ENCODE measurements around the gene TMEM97.

Gene TMEM97

GRCh38 chr17:28371245-28372202, 52.5 kb downstream of the TMEM97 start, which contains the start of gene SARM1 (continued):
- TF ChIP-seq ZNF362 (tag by site-specific recombination; IDR thresholded peaks at IDR 0.05) (no peak), SP7 (tag by site-specific recombination; IDR thresholded peaks at IDR 0.05) (peak; percentile 47), KLF1 (tag by site-specific recombination; IDR thresholded peaks at IDR 0.05) (peak; percentile 96), ZNF146 (tag by site-specific recombination; IDR thresholded peaks at IDR 0.05) (no peak), ZNF202 (tag by site-specific recombination; IDR thresholded peaks at IDR 0.05; ENCODE audit: borderline replicate concordance) (no peak), KLF9 (tag by site-specific recombination; IDR thresholded peaks at IDR 0.05; ENCODE audit: low read depth) (peak; percentile 97), ZNF239 (tag by site-specific recombination; IDR thresholded peaks at IDR 0.05) (no peak; the same call in 1 of the 2 replicates), PRDM6 (tag by site-specific recombination; IDR thresholded peaks at IDR 0.05) (no peak), ZNF664 (tag by site-specific recombination; IDR thresholded peaks at IDR 0.05) (no peak), ZNF549 (tag by site-specific recombination; IDR thresholded peaks at IDR 0.05) (no peak), YY2 (tag by site-specific recombination; IDR thresholded peaks at IDR 0.05) (peak; percentile 53; the same call in 1 of the 2 replicates), HOXD13 (CRISPR knock-in tag; IDR thresholded peaks at IDR 0.05; ENCODE audit: borderline replicate concordance) (no peak), ZNF704 (tag by site-specific recombination; IDR thresholded peaks at IDR 0.05) (no peak), ZBTB11 (tag by site-specific recombination; conservative IDR thresholded peaks at IDR 0.05; ENCODE audit: low read depth) (peak; percentile 43), GLIS2 (tag by site-specific recombination; IDR thresholded peaks at IDR 0.05) (peak; percentile 84), INSM2 (tag by site-specific recombination; IDR thresholded peaks at IDR 0.05) (peak; percentile 48; the same call in 1 of the 2 replicates), ZNF785 (tag by site-specific recombination; IDR thresholded peaks at IDR 0.05) (peak; percentile 89; the same call in 1 of the 2 replicates), SCRT1 (tag by site-specific recombination; IDR thresholded peaks at IDR 0.05; ENCODE audit: borderline replicate concordance) (no peak), ZNF521 (tag by site-specific recombination; IDR thresholded peaks at IDR 0.05) (no peak), ZBTB7A (tag by site-specific recombination; IDR thresholded peaks at IDR 0.05; ENCODE audit: low read depth) (0 out of 2 replicates have a peak, but pooled peaks have one; percentile 33), ZNF639 (tag by site-specific recombination; IDR thresholded peaks at IDR 0.05) (no peak; the same call in 1 of the 2 replicates), ZNF280C (tag by site-specific recombination; IDR thresholded peaks at IDR 0.05) (no peak), ZNF48 (tag by site-specific recombination; IDR thresholded peaks at IDR 0.05) (no peak), ZNF416 (tag by site-specific recombination; IDR thresholded peaks at IDR 0.05) (no peak)
